NCI-H526 (cell line): Measurements from ENCODE around the gene DPH5.
"Not testable (repeated sequence)": the region's sequence is repeated elsewhere in the genome, so short reads cannot be mapped to it uniquely, and the experiment has no call there.

Experiments
- DNase-seq, 2 experiments: peaks; one replicate each; lab custom pipeline; 2025; lab: John Stamatoyannopoulos, UW

DPH5 gene

GRCh38 chr1:100982793-100983192 lies 42.8 kb downstream of the DPH5 start:
- no peak for DNase-seq

- DNase-seq: no peak
These were observed 46.0 kb downstream of the DPH5 start for GRCh38 chr1:100979631-100980030.

GRCh38 chr1:100976936-100977335 lies 48.6 kb downstream of the DPH5 start:
- DNase-seq: peak in 1 of 2 experiments; percentile 33

- DNase-seq: peak; percentile 24 to 35
These were observed 53.4 kb downstream of the DPH5 start for GRCh38 chr1:100972185-100972584.

GRCh38 chr1:100971021-100971420 lies 54.6 kb downstream of the DPH5 start:
- DNase-seq: no peak

GRCh38 chr1:100969327-100969726 lies 56.3 kb downstream of the DPH5 start:
- DNase-seq: no peak

- no peak for DNase-seq
These were observed 57.0 kb downstream of the DPH5 start for GRCh38 chr1:100968621-100969020.

GRCh38 chr1:100960098-100960497 lies 65.5 kb downstream of the DPH5 start:
- DNase-seq: no peak

- no peak for DNase-seq
These were observed 66.0 kb downstream of the DPH5 start for GRCh38 chr1:100959502-100960060.

- no peak for DNase-seq
These were observed 70.3 kb downstream of the DPH5 start for GRCh38 chr1:100955322-100955721.

GRCh38 chr1:100953960-100954730 lies 71.4 kb downstream of the DPH5 start:
- no peak for DNase-seq

- DNase-seq: not testable (repeated sequence)
These were observed 72.6 kb downstream of the DPH5 start for GRCh38 chr1:100952970-100953369.

GRCh38 chr1:100952104-100952745 lies 73.4 kb downstream of the DPH5 start:
- no peak for DNase-seq

- DNase-seq: peak; percentile 43 to 50
These were observed 74.8 kb downstream of the DPH5 start for GRCh38 chr1:100950781-100951180.

- DNase-seq: no peak
These were observed 75.2 kb downstream of the DPH5 start for GRCh38 chr1:100950337-100950736.

GRCh38 chr1:100949515-100950158 lies 75.9 kb downstream of the DPH5 start:
- DNase-seq: peak; percentile 84 to 91

GRCh38 chr1:100948721-100949405 lies 76.7 kb downstream of the DPH5 start:
- DNase-seq: not testable (repeated sequence)

GRCh38 chr1:100947816-100948215 lies 77.8 kb downstream of the DPH5 start:
- not testable (repeated sequence) for DNase-seq

GRCh38 chr1:100946064-100946463 lies 79.5 kb downstream of the DPH5 start:
- DNase-seq: not testable (repeated sequence)

GRCh38 chr1:100943533-100943932 lies 82.1 kb downstream of the DPH5 start:
- no peak for DNase-seq

GRCh38 chr1:100942304-100943046 lies 83.1 kb downstream of the DPH5 start:
- no peak for DNase-seq
